ENCODE data around the gene MED12. TPM values are rescaled to one million over a fixed set of nuclear protein-coding genes. Genes with fewer than 3 reads are reported as not detected.

MED12 gene
- 23.3 and 25.5 TPM in 2 replicates for total RNA-seq (ENCODE audit: low replicate concordance)

DNA sequence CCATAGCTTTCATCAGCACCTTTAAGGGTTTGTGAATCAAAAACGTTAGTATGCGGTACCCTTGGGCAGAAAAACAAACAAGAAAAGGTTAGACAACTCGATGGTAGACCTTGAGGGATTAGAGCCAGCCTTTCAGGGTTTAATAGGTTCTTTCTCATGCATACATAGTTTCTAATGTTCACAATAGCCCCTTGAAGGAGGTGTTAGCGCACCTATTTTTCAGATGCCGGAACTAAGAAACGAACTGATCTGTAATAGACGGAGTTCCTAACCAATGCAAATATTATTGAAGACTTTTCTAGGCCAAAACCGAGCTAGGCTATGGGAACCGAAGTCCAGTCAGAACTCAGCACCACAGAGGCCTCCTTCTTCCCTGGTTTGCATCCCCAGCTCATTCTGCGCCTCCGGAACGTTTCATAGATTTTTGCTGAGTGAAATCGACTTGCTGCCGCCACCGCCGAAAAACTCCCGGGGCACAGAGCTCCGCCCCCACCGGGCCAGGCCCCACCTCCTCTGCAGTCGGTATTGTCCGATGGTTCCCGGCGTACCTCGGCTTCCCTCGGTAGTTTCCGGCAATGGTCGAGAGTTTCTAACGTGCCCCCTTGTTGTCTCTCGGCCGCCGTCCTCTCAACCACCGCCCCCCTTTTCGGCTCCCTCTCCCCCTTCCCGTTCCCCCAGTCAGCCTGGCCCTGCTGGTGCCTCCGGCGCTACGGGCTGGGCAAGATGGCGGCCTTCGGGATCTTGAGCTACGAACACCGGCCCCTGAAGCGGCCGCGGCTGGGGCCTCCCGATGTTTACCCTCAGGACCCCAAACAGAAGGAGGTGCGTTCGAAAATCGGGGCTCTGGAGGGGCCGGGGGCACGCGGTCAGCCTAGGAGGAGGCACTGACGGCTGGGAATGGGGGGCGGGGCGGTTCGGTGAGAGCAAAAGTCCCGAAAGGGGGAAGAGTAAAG, at the start of gene MED12:
TSS of gene MED12 (plus strand) at position 565 of the 953 bp plus-strand sequence. CDS start at position 724, 159 bp downstream.

DNA sequence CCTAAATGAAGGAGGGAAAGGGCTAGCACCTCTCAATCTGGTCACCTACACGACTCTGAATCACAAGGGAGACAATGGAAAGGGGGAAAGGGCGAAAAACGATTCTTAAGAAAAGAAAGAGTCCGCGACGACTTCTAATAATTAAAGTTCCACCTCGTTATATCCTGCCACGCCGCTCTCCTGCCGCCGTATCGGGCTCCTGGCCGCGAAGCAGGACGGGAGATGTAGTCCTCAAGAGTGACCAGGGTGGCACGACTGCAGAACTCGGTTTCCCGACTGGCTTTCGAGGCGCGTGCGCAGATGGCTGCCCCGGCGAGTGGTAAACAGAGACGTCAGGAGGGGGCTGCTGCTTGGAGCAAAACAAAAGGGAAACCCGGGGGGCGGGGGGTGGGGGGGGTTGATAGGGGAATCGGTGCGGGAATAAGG, 22.8 kb upstream of the MED12 start, which contains the start of gene FOXO4:
TSS of gene FOXO4 (plus strand) at position 297 of the 426 bp plus-strand sequence. CDS start 678 bp downstream, outside the sequence.

DNA sequence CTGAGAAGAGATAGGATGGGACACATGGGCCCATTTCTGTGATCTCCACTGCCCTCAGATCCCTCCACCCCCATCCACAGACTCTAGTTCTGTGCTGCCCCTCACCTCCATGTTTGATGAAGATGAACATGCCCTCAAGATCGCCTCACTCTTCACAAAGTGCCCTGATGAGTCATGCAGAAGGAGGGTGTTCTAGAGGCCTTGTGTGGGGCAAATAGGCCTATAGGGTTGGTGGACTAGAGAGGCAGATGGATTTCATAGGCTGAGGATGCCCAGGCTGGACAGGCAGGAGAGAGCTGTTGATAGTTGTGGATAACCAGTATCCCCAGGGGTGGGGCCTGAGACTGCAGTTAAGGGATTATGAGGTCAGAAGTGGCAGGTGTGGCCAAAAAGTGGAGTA, 12.0 kb upstream of the MED12 start, which contains the start of gene CXorf65:
TSS of gene CXorf65 (minus strand) at position 314 of the 400 bp plus-strand sequence. CDS start at position 130, 184 bp downstream.

DNA sequence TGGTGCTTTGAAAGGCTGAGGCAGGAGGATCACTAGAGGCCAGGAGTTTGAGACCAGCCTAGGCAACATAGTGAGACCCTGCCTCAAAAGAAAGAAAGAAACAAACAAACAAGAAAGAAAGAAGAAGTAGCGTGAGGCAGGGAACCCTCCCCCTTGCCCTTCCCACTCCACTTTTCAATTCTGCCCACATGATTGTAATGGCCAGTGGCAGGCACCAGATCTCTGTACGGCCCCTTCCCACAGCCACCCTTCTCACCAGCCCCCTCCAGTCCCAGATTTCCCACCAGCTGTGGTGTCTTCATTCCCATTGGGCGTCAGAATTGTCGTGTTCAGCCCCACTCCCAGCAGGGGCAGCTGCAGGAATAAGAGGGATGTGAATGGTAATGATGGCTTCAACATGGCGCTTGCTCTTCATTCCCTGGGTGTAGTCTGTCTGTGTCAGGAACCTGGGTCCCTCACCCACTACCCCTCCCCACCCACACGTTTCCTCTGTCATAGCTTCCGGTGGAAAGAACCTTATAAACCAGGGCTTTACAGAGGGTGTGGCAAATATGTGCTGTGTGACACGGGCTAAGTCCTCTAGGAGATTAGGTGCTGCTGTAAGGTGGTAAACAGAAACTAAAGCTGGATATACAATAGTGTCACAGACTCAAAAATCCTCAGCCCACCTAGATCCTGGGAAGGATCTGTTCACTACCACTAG, 7.1 kb upstream of the MED12 start, which contains the start of gene IL2RG:
TSS of gene IL2RG (minus strand) at position 437 of the 703 bp plus-strand sequence. CDS start at position 399, 38 bp downstream.

DNA sequence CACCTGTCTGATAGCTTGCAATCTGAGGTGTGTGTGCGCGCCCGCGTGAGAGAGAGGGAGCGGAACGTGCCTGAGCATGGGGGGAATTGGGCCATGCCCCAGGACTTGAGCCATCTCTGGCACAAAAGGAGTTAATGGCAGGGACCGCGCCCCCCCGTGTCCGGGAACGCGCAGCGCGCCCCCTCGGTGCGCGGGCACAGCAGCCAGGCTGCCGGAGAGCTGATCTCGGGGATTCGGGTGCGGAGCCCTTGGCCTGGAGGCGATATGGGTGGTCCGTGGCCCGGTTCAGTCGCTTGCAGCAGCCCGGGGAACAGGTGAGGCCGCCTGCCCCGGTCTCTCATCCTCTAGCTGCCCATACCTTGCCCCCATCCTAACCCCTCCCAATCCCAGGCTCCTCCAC, 26.3 kb downstream of the MED12 start, which contains the start of gene NLGN3:
TSS of gene NLGN3 (plus strand) at position 191 of the 400 bp plus-strand sequence. CDS start 2,909 bp downstream, outside the sequence.

Other genes with a start within 250 kb of the MED12 start
- gene TEX11, start 209.9 kb upstream of the MED12 start, total RNA-seq (ENCODE audit: low replicate concordance) = not detected in 2 replicates
- gene SLC7A3, start 187.5 kb upstream of the MED12 start, total RNA-seq (ENCODE audit: low replicate concordance) = not detected in 2 replicates
- gene SNX12, start 50.3 kb upstream of the MED12 start, total RNA-seq (ENCODE audit: low replicate concordance) = 71.0 and 72.2 TPM in 2 replicates
- 4.4 and 4.6 TPM in 2 replicates for gene FOXO4, start 22.7 kb upstream of the MED12 start, total RNA-seq (ENCODE audit: low replicate concordance)
- gene CXorf65, start 11.9 kb upstream of the MED12 start, total RNA-seq (ENCODE audit: low replicate concordance) = not detected in 2 replicates
- gene IL2RG, start 7.0 kb upstream of the MED12 start, total RNA-seq (ENCODE audit: low replicate concordance) = not detected in 2 replicates
- gene NLGN3, start 26.2 kb downstream of the MED12 start, total RNA-seq (ENCODE audit: low replicate concordance) = 0.08 and 0.35 TPM in 2 replicates
- not detected in 2 replicates for gene GJB1, start 104.6 kb downstream of the MED12 start, total RNA-seq (ENCODE audit: low replicate concordance)
- gene ZMYM3, start 135.5 kb downstream of the MED12 start, total RNA-seq (ENCODE audit: low replicate concordance) = 5.1 and 10.4 TPM in 2 replicates
- 307 and 438 TPM in 2 replicates for gene NONO, start 165.0 kb downstream of the MED12 start, total RNA-seq (ENCODE audit: low replicate concordance)
- 0.70 and 6.6 TPM in 2 replicates for gene ITGB1BP2, start 183.2 kb downstream of the MED12 start, total RNA-seq (ENCODE audit: low replicate concordance)
- 29.8 and 64.4 TPM in 2 replicates for gene TAF1, start 247.8 kb downstream of the MED12 start, total RNA-seq (ENCODE audit: low replicate concordance)

Data from smooth muscle cell of the coronary artery (primary cell).